GM19397 (cell line): ENCODE measurements around the gene SPHK1.

Source experiments
- ATAC-seq: cut with Tn5 transposase; IDR thresholded peaks from one replicate; pipeline ENCODE4 v1.9.1; 2021; ENCODE audit warnings: mild to moderate bottlenecking, moderate library complexity; ENCODE audit not compliant: unreplicated experiment

The SPHK1 gene

GRCh38 chr17:76431509-76431908 lies 47.1 kb downstream of the SPHK1 start:
- no peak for ATAC-seq

GRCh38 chr17:76432004-76432403 lies 47.6 kb downstream of the SPHK1 start:
- no peak for ATAC-seq

- no peak for ATAC-seq
Measured at GRCh38 chr17:76432712-76433336, 48.4 kb downstream of the SPHK1 start.

GRCh38 chr17:76433693-76434092 lies 49.3 kb downstream of the SPHK1 start:
- ATAC-seq, result no peak

- ATAC-seq, result no peak
Measured at GRCh38 chr17:76434870-76435269, 50.5 kb downstream of the SPHK1 start.

GRCh38 chr17:76435751-76436150 lies 51.3 kb downstream of the SPHK1 start:
- no peak for ATAC-seq
